GM12891 (cell line): ENCODE measurements around the gene AP5B1.

Experiments used
- POLR2A ChIP-seq: IDR thresholded peaks from 2 replicates; pipeline ENCODE4 v1.6.1; 2011; ENCODE audit warnings: low read depth, low read length, control low read depth
- POLR2AphosphoS5 ChIP-seq: IDR thresholded peaks from 2 replicates; pipeline ENCODE4 v1.6.1; 2011; ENCODE audit warnings: low read depth, low read length, control low read depth

- TF ChIP-seq POLR2AphosphoS5 (no peak), POLR2A (no peak)
Observed at GRCh38 chr11:65787649-65788622, 7.2 kb upstream of the AP5B1 start.
